ENCODE data around the gene CEACAM19. TPM values are rescaled to one million over a fixed set of nuclear protein-coding genes. Genes with fewer than 3 reads are reported as not detected.

Gene CEACAM19
- total and polyA plus RNA-seq, 2 of the 8 experiments (the other 6 are each of a cell fraction or from before 2014, with no cell fraction given), result 3.1 to 3.4 TPM

- no peak for TF ChIP-seq USF2 (IDR thresholded peaks at IDR 0.05; ENCODE audit: low read length)
- TF ChIP-seq KDM5A (IDR thresholded peaks at IDR 0.05; ENCODE audit: low read length), result no peak
- TF ChIP-seq RNF2 (IDR thresholded peaks at IDR 0.05; ENCODE audit: borderline replicate concordance, low read depth, low read length, missing control alignments, poor library complexity, severe bottlenecking), result no peak
- TF ChIP-seq FOSL1 (IDR thresholded peaks at IDR 0.05; ENCODE audit: insufficient read depth, low read depth, low read length), result no peak
- TF ChIP-seq PHF8 (conservative IDR thresholded peaks at IDR 0.05; ENCODE audit: low read depth, low read length), result no peak
- TF ChIP-seq CTBP2 (IDR thresholded peaks at IDR 0.05; ENCODE audit: borderline replicate concordance, insufficient read depth, insufficient read length, low read length), result no peak
- TF ChIP-seq SP2 (IDR thresholded peaks at IDR 0.05; ENCODE audit: low read length), result no peak
- H3K79me2 ChIP-seq (ENCODE audit: control insufficient read depth in 1 of 2, insufficient read depth in 2 of 2, low read length in 2 of 2), result peaks cover 0 to 3% of the 10 kb centered on the region in 2 experiments; a peak in 2 of 4 replicates
- H3K9me3 ChIP-seq (ENCODE audit: insufficient read depth in 2 of 2, low read depth in 1 of 2, low read length in 1 of 2), result no peaks in the 10 kb centered on the region
- ChIA-PET POLR2A (ENCODE audit: partially characterized antibody) (interaction anchor here (1.1 kb wide), 1 partner anchor 70 kb away, joined by 3 read pairs; no protein-coding TSS in a partner anchor), CTCF (ENCODE audit: partially characterized antibody) (interaction anchor here (0.6 to 1.0 kb wide), 4 partner anchors 10 to 145 kb away, joined by 3 read pairs; partner anchors contain the start of gene ZNF180)
- no peak overlapping the region for H2BK20ac ChIP-seq (ENCODE audit: low read length)
- DNase-seq (ENCODE audit: low read depth in 1 of 2, low spot score in 2 of 2) (no peak), FAIRE-seq (no peak)
- H3K23ac ChIP-seq (ENCODE audit: insufficient read length), result no peak overlapping the region
- H3K4me3 ChIP-seq (ENCODE audit: extremely low read depth in 1 of 4, insufficient read depth in 2 of 4, low read depth in 3 of 4, low read length in 4 of 4), result no peak overlapping the region
- H3K18ac ChIP-seq (ENCODE audit: extremely low read depth, low read length), result no peak overlapping the region
- H3K4ac ChIP-seq (replicated peaks; ENCODE audit: insufficient read length, low read depth, low read length), result no peak overlapping the region
- H2BK15ac ChIP-seq (ENCODE audit: low read length), result no peak overlapping the region
- peaks cover 0 to 2% (median under 1%) of the 10 kb centered on the region in 4 experiments; a peak in 2 of 7 replicates for H3K4me1 ChIP-seq (replicated peaks in 1 of 4; ENCODE audit: control insufficient read depth in 3 of 4, insufficient read depth in 4 of 4, low read length in 3 of 4)
- no peak overlapping the region for H3K9ac ChIP-seq (replicated peaks in 1 of 4; ENCODE audit: extremely low read depth in 1 of 4, low read depth in 3 of 4, low read length in 3 of 4)
- no peak overlapping the region for H4K91ac ChIP-seq (replicated peaks; ENCODE audit: insufficient read length, low read length)
- H2AK5ac ChIP-seq (ENCODE audit: low read depth, low read length), result no peak overlapping the region
- peaks cover 5 to 22% (median 13%) of the 10 kb centered on the region in 4 experiments; a peak in 6 of 8 replicates for H3K36me3 ChIP-seq (ENCODE audit: control insufficient read depth in 2 of 4, insufficient read depth in 4 of 4, low read length in 3 of 4)
- H3K4me2 ChIP-seq (ENCODE audit: insufficient read depth in 1 of 2, low read depth in 2 of 2, low read length in 2 of 2), result no peak overlapping the region; a peak in 1 of 4 replicates
- H2BK12ac ChIP-seq (ENCODE audit: low read depth, low read length), result no peak overlapping the region
- H3K14ac ChIP-seq (ENCODE audit: insufficient read length), result no peak overlapping the region
- no peaks in the 10 kb centered on the region; the same call in none of the 2 replicates for H3K79me1 ChIP-seq (ENCODE audit: low read depth, low read length)
- 90% methylated on average over 8 of the region's 8 CpGs; no CpG with 5 or more reads in 1 of the 2 experiments for WGBS, 2 experiments (ENCODE audit: extremely low coverage in 1 of 2, insufficient coverage in 1 of 2, insufficient read length in 1 of 2, insufficient replicate concordance in 2 of 2, low coverage in 1 of 2, low lambda C conversion rate in 2 of 2, missing lambda C conversion rate in 1 of 2)
- no peak overlapping the region for H3K27ac ChIP-seq (ENCODE audit: low read depth, low read length)
- H4K20me1 ChIP-seq (replicated peaks in 1 of 2; ENCODE audit: control insufficient read depth in 1 of 2, insufficient read depth in 2 of 2, low read length in 2 of 2), result peaks cover 2 to 7% of the 10 kb centered on the region in 2 experiments
- no peak overlapping the region for H4K8ac ChIP-seq (ENCODE audit: extremely low read depth, insufficient read depth, low read length)
- H4K5ac ChIP-seq (ENCODE audit: insufficient read length, low read depth, low read length), result no peak overlapping the region
- H3K23me2 ChIP-seq (ENCODE audit: low read depth, low read length), result peaks cover 3% of the 10 kb centered on the region; the same call in 1 of the 2 replicates
- H3K56ac ChIP-seq (replicated peaks; ENCODE audit: insufficient read length, low read depth, low read length), result no peak overlapping the region
- H2AFZ ChIP-seq (ENCODE audit: low read length), result no peak overlapping the region
- no peak overlapping the region for H2BK120ac ChIP-seq (replicated peaks; ENCODE audit: low read depth, low read length)
- peaks cover 0 to 8% (median 6%) of the 10 kb centered on the region in 4 experiments; a peak in 6 of 7 replicates for H3K27me3 ChIP-seq (replicated peaks in 1 of 4; ENCODE audit: control insufficient read depth in 3 of 4, extremely low read depth in 1 of 4, insufficient read depth in 3 of 4, low read length in 3 of 4)
- H2BK5ac ChIP-seq (ENCODE audit: low read depth, low read length), result no peak overlapping the region
Observed at GRCh38 chr19:44645407-44646048, 25.8 kb upstream of the CEACAM19 start.
